ENCODE data around the gene DRC7.
"Not testable (repeated sequence)": the region's sequence is repeated elsewhere in the genome, so short reads cannot be mapped to it uniquely, and the experiment has no call there.

The DRC7 gene

DNA sequence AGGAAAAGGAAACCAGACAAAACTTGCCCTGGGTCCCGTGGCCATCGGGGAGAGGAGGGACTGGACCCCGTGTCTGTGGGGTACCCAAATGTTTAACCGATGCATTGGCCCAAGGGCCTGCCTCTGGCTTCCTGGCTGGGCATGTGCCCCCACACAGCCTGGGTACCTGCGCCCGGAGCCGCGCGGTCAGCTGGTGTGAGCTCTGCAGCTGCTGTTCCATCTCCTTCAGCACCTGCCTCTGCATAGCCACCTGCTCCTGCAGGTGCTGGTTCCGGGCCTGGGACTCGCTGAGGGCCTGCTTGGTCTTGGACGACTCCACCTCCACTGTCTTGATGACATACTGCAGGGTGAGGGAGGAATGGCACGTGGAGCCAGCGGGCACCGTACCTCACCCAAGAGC is 75.8 kb downstream of the DRC7 start:
- H3K36me3 ChIP-seq (ENCODE audit: insufficient read depth, low read depth, low read length), result no peaks in the 10 kb centered on the region
- H3K9ac ChIP-seq (ENCODE audit: low read depth, low read length), result no peak overlapping the region
- no peak overlapping the region for H3K27ac ChIP-seq (ENCODE audit: low read length)
- H3K9me3 ChIP-seq (ENCODE audit: insufficient read depth, low read depth, low read length), result no peaks in the 10 kb centered on the region
- H3K4me3 ChIP-seq (ENCODE audit: low read length), result no peak overlapping the region
- H3K27me3 ChIP-seq (ENCODE audit: insufficient read depth, low read length), result peaks cover 8% of the 10 kb centered on the region; the same call in 1 of the 2 replicates
- H3K4me1 ChIP-seq (ENCODE audit: insufficient read depth, low read length), result peaks cover 8% of the 10 kb centered on the region

DNA sequence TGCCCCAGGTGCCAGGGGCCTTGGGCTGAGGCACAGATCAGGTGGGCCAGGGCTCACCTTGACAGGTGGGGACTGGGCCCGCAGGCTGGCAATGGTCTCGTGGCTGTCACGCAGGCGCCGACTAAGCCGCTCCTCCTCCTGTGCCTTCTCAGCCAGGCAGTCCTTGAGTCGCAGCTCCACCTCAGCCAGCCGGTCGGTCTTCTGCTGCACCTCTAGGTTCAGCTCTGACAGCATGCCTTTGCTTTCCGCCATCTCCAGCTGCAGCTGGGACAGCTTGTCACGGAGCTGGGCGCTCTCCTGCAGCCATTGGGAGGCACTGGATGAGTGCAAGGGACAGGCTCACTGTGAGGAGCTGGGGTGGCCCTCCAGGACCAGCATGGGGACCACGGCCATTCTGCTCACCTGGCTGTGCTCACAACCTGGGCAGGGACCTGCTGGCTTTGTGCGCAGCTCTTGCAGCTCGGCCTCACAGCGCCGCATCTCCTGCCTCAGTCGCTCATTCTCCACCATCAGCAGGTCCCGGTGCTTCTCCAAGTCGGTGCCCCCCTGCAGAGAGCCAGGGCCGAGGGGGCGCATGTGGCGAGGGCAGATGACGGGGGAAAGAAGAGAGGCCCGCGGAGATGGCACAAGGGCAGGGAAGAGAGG is 76.7 kb downstream of the DRC7 start:
- no peak overlapping the region for H3K9ac ChIP-seq (ENCODE audit: low read depth, low read length)
- no peaks in the 10 kb centered on the region for H3K36me3 ChIP-seq (ENCODE audit: insufficient read depth, low read depth, low read length)
- peaks cover 9% of the 10 kb centered on the region; the same call in 1 of the 2 replicates for H3K27me3 ChIP-seq (ENCODE audit: insufficient read depth, low read length)
- peaks cover 9% of the 10 kb centered on the region for H3K4me1 ChIP-seq (ENCODE audit: insufficient read depth, low read length)
- H3K27ac ChIP-seq (ENCODE audit: low read length), result no peak overlapping the region
- no peak overlapping the region for H3K4me3 ChIP-seq (ENCODE audit: low read length)
- no peaks in the 10 kb centered on the region for H3K9me3 ChIP-seq (ENCODE audit: insufficient read depth, low read depth, low read length)

DNA sequence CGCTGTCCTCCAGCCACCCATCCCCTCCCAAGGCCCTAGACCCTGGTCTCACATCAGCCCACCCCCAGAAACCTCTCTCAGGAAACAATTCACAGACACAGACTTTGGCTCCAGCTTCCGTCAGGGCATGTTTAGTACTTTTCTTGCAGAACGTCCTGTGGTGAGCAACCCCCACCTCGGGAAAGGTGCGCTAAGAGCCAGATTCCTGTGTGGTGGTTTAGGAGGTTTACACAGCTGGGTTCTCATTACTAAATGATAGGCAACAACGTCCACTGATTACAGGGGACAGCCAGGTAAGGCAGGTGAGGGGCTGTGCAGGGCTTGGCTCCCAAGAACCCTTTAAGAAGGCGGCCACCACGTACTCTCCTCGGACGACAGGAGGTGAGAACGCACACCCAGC is 78.4 kb downstream of the DRC7 start:
- H3K4me3 ChIP-seq (ENCODE audit: low read length), result no peak overlapping the region
- no peaks in the 10 kb centered on the region for H3K36me3 ChIP-seq (ENCODE audit: insufficient read depth, low read depth, low read length)
- H3K4me1 ChIP-seq (ENCODE audit: insufficient read depth, low read length), result peaks cover 11% of the 10 kb centered on the region
- peaks cover 9% of the 10 kb centered on the region; the same call in 1 of the 2 replicates for H3K27me3 ChIP-seq (ENCODE audit: insufficient read depth, low read length)
- H3K27ac ChIP-seq (ENCODE audit: low read length), result no peak overlapping the region
- H3K9me3 ChIP-seq (ENCODE audit: insufficient read depth, low read depth, low read length), result no peaks in the 10 kb centered on the region
- H3K9ac ChIP-seq (ENCODE audit: low read depth, low read length), result no peak overlapping the region

DNA sequence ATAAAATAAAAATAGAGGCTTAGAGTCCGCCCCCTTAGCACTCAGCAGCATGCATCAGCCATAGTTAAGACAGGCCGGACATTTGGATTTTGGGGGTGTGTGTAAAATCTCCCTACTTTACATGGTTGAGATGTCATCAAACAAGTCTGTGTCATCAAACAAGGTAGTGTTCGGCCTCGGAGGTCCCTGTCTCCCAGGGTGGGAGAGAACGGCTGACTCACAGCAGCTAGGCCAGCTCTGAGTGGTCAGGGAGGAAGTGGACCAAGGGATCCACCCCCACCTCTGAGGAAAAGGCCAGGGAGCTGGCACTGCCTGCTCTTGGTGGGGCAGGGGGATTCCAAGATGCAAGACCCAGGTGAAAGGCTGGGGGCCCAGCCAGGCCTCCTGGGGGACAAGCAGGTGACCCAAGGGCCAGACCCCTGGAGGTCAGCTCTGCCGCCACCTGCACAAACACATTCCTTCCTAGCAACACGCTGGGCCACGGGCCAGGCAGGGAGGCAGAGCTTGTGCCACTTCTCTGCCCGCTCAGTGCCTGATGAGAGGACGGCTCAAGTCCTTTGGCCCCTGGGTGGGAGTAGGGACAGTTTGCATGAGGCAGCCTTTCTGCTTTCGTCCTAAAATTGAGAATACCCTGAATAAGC is 79.2 kb downstream of the DRC7 start:
- no peak overlapping the region for H3K27ac ChIP-seq (ENCODE audit: low read length)
- H3K4me3 ChIP-seq (ENCODE audit: low read length), result no peak overlapping the region
- H3K36me3 ChIP-seq (ENCODE audit: insufficient read depth, low read depth, low read length), result no peaks in the 10 kb centered on the region
- H3K9ac ChIP-seq (ENCODE audit: low read depth, low read length), result no peak overlapping the region
- H3K27me3 ChIP-seq (ENCODE audit: insufficient read depth, low read length), result peaks cover 9% of the 10 kb centered on the region; the same call in 1 of the 2 replicates
- peaks cover 11% of the 10 kb centered on the region for H3K4me1 ChIP-seq (ENCODE audit: insufficient read depth, low read length)
- H3K9me3 ChIP-seq (ENCODE audit: insufficient read depth, low read depth, low read length), result no peaks in the 10 kb centered on the region

DNA sequence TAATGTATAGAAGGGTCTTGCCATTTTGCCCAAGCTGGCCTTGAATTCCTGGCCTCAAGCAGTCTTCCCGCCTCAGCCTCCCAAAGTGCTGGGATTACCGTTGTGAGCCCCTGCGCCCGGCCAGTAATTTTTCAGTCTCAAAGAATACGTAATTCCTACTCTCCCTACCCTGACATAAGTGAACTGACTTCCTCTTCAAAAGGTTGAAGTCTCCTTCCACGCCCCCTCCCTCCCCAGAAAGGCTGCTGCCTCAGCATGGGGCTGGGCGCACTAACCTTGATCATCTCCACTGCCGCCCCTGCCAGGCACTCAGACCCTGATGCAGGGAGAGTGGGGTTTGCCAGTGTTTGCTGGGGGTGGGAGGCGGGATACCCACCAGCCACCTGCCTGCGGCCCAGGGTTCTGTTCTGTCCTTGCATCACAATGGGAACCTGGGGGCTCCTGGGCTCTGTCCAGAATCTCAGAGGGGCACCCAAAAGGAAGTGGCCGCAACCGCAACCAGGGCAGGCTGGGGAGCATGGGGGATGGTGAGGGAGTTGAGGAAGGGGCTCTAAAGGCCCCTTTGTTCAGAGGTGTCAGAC is 80.2 kb downstream of the DRC7 start:
- H3K9ac ChIP-seq (ENCODE audit: low read depth, low read length), result peak overlapping the region; percentile 47; the same call in 1 of the 2 replicates
- H3K9me3 ChIP-seq (ENCODE audit: insufficient read depth, low read depth, low read length), result no peaks in the 10 kb centered on the region
- no peak overlapping the region for H3K27ac ChIP-seq (ENCODE audit: low read length)
- H3K27me3 ChIP-seq (ENCODE audit: insufficient read depth, low read length), result peaks cover 9% of the 10 kb centered on the region; the same call in 1 of the 2 replicates
- no peak overlapping the region for H3K4me3 ChIP-seq (ENCODE audit: low read length)
- peaks cover 11% of the 10 kb centered on the region for H3K4me1 ChIP-seq (ENCODE audit: insufficient read depth, low read length)
- no peaks in the 10 kb centered on the region for H3K36me3 ChIP-seq (ENCODE audit: insufficient read depth, low read depth, low read length)

DNA sequence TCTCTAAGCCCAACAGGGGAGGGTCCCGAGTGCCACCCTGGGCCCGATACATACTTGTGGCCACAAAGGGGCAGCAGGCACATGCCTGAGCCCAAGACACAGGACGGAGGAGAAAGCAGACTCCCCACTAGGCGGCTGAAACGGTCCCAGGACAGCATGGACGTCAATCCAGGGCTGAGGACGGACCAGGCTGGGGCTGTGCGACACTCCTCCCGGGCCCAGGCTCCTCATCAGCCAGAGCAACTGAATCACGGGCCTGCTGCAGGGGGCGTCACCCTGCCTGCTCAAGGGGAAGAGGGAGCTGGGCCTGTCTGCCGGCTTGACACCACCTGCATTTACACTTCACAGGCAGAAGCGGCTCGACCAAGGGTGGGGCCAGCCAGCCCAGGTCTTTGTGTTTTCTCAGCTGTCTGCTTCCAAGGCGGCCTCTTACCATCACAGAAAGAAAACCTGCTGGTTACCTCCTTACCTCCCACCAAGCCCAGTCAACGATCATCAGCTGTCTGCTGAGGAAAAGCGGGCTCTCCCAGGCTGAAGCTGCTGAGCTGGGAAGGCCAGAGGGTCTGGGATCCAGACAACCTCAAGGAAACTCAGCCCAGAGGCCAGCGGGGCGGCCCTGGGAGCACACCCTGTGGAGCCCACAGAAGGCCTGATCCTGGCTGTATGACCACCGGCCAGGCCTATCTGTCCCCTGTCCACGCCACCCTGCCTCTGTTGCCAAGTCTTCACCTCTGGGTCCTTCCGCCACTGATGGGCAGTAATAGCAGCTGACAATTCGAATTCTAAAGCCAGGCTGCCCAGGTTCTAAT is 81.3 kb downstream of the DRC7 start:
- Histone ChIP-seq H3K9me3 (ENCODE audit: insufficient read depth, low read depth, low read length) (no peaks in the 10 kb centered on the region), H3K27ac (ENCODE audit: low read length) (no peak overlapping the region), H3K9ac (ENCODE audit: low read depth, low read length) (peak overlapping the region; percentile 47; the same call in 1 of the 2 replicates), H3K36me3 (ENCODE audit: insufficient read depth, low read depth, low read length) (no peaks in the 10 kb centered on the region), H3K27me3 (ENCODE audit: insufficient read depth, low read length) (peaks cover 9% of the 10 kb centered on the region; the same call in 1 of the 2 replicates), H3K4me3 (ENCODE audit: low read length) (peak overlapping the region; percentile 26; the same call in 1 of the 2 replicates), H3K4me1 (ENCODE audit: insufficient read depth, low read length) (peaks cover 11% of the 10 kb centered on the region)

DNA sequence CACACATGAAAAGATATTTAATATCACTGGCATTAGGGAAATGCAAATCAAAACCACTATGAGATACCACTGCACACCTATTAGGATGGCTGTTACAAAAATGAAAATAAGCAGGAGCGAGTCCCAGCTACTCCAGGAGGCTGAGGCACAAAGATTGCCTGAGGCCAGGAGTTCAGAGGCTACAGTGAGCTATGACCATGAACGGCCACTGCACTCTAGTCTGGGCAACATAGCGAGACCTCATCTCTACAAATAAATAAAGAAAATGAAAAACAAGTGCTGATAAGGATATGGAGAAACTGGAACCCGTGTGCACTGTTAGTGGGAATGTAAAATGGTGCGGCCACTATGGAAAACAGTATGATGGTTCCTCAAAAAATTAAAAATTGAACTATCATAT is 84.1 kb downstream of the DRC7 start:
- Histone ChIP-seq H3K27ac (ENCODE audit: low read length) (no peak overlapping the region), H3K27me3 (ENCODE audit: insufficient read depth, low read length) (peaks cover 9% of the 10 kb centered on the region; the same call in 1 of the 2 replicates)

DNA sequence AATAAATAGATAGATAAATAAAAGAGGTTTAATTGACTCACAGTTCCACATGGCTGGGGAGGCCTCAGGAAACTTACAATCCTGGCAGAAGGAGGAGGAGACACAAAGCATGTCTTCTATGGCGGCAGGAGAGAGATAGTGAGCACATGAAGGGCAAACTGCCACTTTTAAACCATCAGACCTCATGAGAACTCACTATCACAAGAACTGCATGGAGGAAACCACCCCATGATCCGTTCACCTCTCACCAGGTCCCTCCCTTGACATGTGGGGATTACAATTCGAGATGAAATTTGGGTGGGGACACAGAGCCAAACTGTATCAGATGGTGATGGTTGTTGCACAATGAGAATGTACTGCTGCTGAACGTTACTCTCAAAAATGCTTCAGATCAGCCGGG is 85.2 kb downstream of the DRC7 start:
- peaks cover 12% of the 10 kb centered on the region for H3K4me1 ChIP-seq (ENCODE audit: insufficient read depth, low read length)
- H3K27me3 ChIP-seq (ENCODE audit: insufficient read depth, low read length); H3K9me3 ChIP-seq (ENCODE audit: insufficient read depth, low read depth, low read length); H3K4me3 ChIP-seq (ENCODE audit: low read length); H3K27ac ChIP-seq (ENCODE audit: low read length); H3K9ac ChIP-seq (ENCODE audit: low read depth, low read length); H3K36me3 ChIP-seq (ENCODE audit: insufficient read depth, low read depth, low read length): not testable (repeated sequence)

More for the DNA sequence above, 84.1 kb downstream of the DRC7 start:
- Histone ChIP-seq H3K4me3 (ENCODE audit: low read length) (no peak overlapping the region), H3K36me3 (ENCODE audit: insufficient read depth, low read depth, low read length) (no peaks in the 10 kb centered on the region), H3K4me1 (ENCODE audit: insufficient read depth, low read length) (peaks cover 14% of the 10 kb centered on the region), H3K9me3 (ENCODE audit: insufficient read depth, low read depth, low read length) (no peaks in the 10 kb centered on the region), H3K9ac (ENCODE audit: low read depth, low read length) (no peak overlapping the region)

DNA sequence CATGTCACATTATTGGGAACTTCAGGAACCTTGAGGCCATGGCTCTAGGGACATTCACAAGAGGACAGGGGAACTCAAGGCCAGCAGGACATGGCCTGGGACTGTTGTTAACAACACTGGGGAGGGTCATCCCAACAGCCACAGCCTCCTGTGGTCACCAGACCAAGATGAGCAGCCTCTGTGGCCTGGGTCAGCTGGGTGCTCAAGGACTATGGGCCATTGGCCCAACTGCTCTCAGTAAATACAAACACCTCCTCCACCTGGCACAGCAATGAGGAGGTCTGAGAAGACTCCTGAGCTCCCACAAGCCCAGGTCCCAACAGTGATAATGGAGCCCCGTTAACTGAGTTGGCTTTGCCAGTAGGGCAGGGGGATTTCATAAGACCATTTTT is 86.7 kb downstream of the DRC7 start:
- no peaks in the 10 kb centered on the region; the same call in 1 of the 2 replicates for H3K27me3 ChIP-seq (ENCODE audit: insufficient read depth, low read length)
- H3K36me3 ChIP-seq (ENCODE audit: insufficient read depth, low read depth, low read length), result no peaks in the 10 kb centered on the region
- no peaks in the 10 kb centered on the region for H3K9me3 ChIP-seq (ENCODE audit: insufficient read depth, low read depth, low read length)
- H3K4me1 ChIP-seq (ENCODE audit: insufficient read depth, low read length), result peaks cover 6% of the 10 kb centered on the region; the same call in 1 of the 2 replicates
- no peak overlapping the region for H3K9ac ChIP-seq (ENCODE audit: low read depth, low read length)
- H3K27ac ChIP-seq (ENCODE audit: low read length), result no peak overlapping the region
- no peak overlapping the region for H3K4me3 ChIP-seq (ENCODE audit: low read length)
